Endothelial cell of umbilical vein (primary cell): Measurements from ENCODE around the gene SGPP1. TPM values are rescaled to one million over a fixed set of nuclear protein-coding genes. Genes with fewer than 3 reads are reported as not detected.

Experiments
- BruUV-seq: library from RNA; stranded (reverse); fragments of 400-500 nt; replicated peaks from 2 replicates; lab custom pipeline; 2021; lab: Mats Ljungman, UMichigan
- CTCF ChIA-PET: fragments of 300-600, 350-600 bp; sonication (Branson Sonifier 250); formaldehyde crosslinking; loops from one replicate; lab custom pipeline; 2021; ENCODE audit warnings: antibody characterized with exemption, inconsistent platforms; lab: Charles Lee
- POLR2A ChIA-PET: fragments of 300-600, 350-600 bp; sonication (Branson Sonifier 250); formaldehyde crosslinking; loops from one replicate; lab custom pipeline; 2021; ENCODE audit warnings: antibody characterized with exemption, inconsistent platforms; lab: Charles Lee
- DNase-seq: peaks from one replicate; pipeline ENCODE4 v3.0.0-alpha.2; 2011; ENCODE audit warnings: low read depth, low spot score
- FAIRE-seq: peaks from 2 replicates; lab custom pipeline; 2011; peaks lifted over from hg19 to GRCh38; lab: Jason Lieb, UNC
- H2AFZ ChIP-seq: 2 replicates; pipeline ENCODE4 v1.6.0; 2012; ENCODE audit warnings: low read depth, low read length, control low read depth, inconsistent platforms
- H3K27ac ChIP-seq: 2 replicates; pipeline ENCODE4 v1.5.1; 2011; ENCODE audit warnings: low read depth, mild to moderate bottlenecking, control low read depth, low read length, moderate library complexity; ENCODE audit not compliant: insufficient read depth
- H3K27me3 ChIP-seq, 2 experiments: 2 replicates each; pipeline versions ENCODE4 v1.6.0 to v1.6.1; 2011; ENCODE audit warnings: low read length in 2 of 2, mixed read lengths in 1 of 2; ENCODE audit not compliant: control insufficient read depth in 2 of 2, insufficient read depth in 2 of 2
- H3K36me3 ChIP-seq, 2 experiments: 2 replicates in 1 of 2; 3 replicates in 1 of 2; pipeline ENCODE4 v1.5.1; 2011; ENCODE audit warnings: low read length in 2 of 2, mild to moderate bottlenecking in 1 of 2, moderate library complexity in 1 of 2; ENCODE audit not compliant: control insufficient read depth in 2 of 2, insufficient read depth in 2 of 2; ENCODE audit errors: extremely low read depth in 1 of 2
- H3K4me1 ChIP-seq: 3 replicates; pipeline ENCODE4 v1.5.1; 2011; ENCODE audit warnings: mild to moderate bottlenecking, low read length; ENCODE audit not compliant: control insufficient read depth, insufficient read depth; ENCODE audit errors: extremely low read depth
- H3K4me2 ChIP-seq: 2 replicates; pipeline ENCODE4 v1.6.1; 2011; ENCODE audit warnings: low read length, control low read depth, mixed read lengths; ENCODE audit not compliant: insufficient read depth
- H3K4me3 ChIP-seq, 3 experiments: fragments of 200-600 bp in 1 of 3; sonication (generic), shearing (Covaris generic) in 1 of 3; replicated peaks in 1 of 3; 2 replicates each; pipeline ENCODE4 v1.5.1; 2011 to 2016; ENCODE audit warnings: control low read depth in 3 of 3, low read length in 3 of 3, mild to moderate bottlenecking in 2 of 3, inconsistent platforms in 1 of 3, low read depth in 1 of 3, moderate library complexity in 1 of 3; ENCODE audit not compliant: insufficient read depth in 1 of 3
- H3K79me2 ChIP-seq: 2 replicates; pipeline ENCODE4 v1.6.0; 2012; ENCODE audit warnings: low read length, inconsistent platforms; ENCODE audit not compliant: control insufficient read depth, insufficient read depth
- H3K9ac ChIP-seq: replicated peaks from 2 replicates; pipeline ENCODE3; 2011; ENCODE audit warnings: low read length, control low read depth; ENCODE audit not compliant: insufficient read depth; ENCODE audit errors: extremely low read depth
- H3K9me1 ChIP-seq: replicated peaks from 3 replicates; pipeline ENCODE4 v1.6.0; 2011; ENCODE audit warnings: mild to moderate bottlenecking, low read length; ENCODE audit not compliant: control insufficient read depth, insufficient read depth; ENCODE audit errors: extremely low read depth
- H3K9me3 ChIP-seq: replicated peaks from 2 replicates; pipeline ENCODE4 v1.5.1; 2012; ENCODE audit warnings: low read length, inconsistent platforms; ENCODE audit not compliant: control insufficient read depth, insufficient read depth
- H4K20me1 ChIP-seq: replicated peaks from 2 replicates; pipeline ENCODE3; 2011; ENCODE audit warnings: mild to moderate bottlenecking, low read length; ENCODE audit not compliant: control insufficient read depth, insufficient read depth; ENCODE audit errors: extremely low read depth
- EZH2 ChIP-seq: IDR thresholded peaks from 2 replicates; pipeline ENCODE4 v1.6.1; 2012; ENCODE audit warnings: borderline replicate concordance, low read depth, mild to moderate bottlenecking, moderate library complexity, low read length, inconsistent platforms; ENCODE audit not compliant: severe bottlenecking
- FOS ChIP-seq: IDR thresholded peaks from 2 replicates; pipeline ENCODE4 v1.6.1; 2011; ENCODE audit warnings: mild to moderate bottlenecking, low read length, moderate library complexity, borderline replicate concordance; ENCODE audit not compliant: insufficient read depth
- GATA2 ChIP-seq: IDR thresholded peaks from 2 replicates; pipeline ENCODE4 v1.7.0; 2011; ENCODE audit warnings: low read depth, mild to moderate bottlenecking, moderate library complexity, mixed read lengths, low read length; ENCODE audit not compliant: insufficient read length, insufficient read depth
- JUN ChIP-seq: IDR thresholded peaks from 2 replicates; pipeline ENCODE4 v1.6.1; 2011; ENCODE audit warnings: borderline replicate concordance, low read depth; ENCODE audit not compliant: insufficient read length, insufficient read depth
- MYC ChIP-seq: IDR thresholded peaks from one replicate; pipeline ENCODE4 v1.6.1; 2011; ENCODE audit warnings: mild to moderate bottlenecking, low read depth, low read length
- POLR2A ChIP-seq: IDR thresholded peaks from 2 replicates; pipeline ENCODE4 v1.6.1; 2012; ENCODE audit warnings: low read depth, mild to moderate bottlenecking, control low read depth, low read length
- POLR2AphosphoS5 ChIP-seq: IDR thresholded peaks from 2 replicates; pipeline ENCODE4 v1.6.1; 2012; ENCODE audit warnings: low read depth, mild to moderate bottlenecking, control low read depth, low read length, moderate library complexity; ENCODE audit not compliant: insufficient read depth
- dilution Hi-C: fragments of 300-500 bp; cut with MboI; formaldehyde crosslinking; loops from one replicate; pipeline ENCODE4 v1.15.0; 2019; ENCODE audit warnings: low sequenced_read_pairs; ENCODE audit not compliant: extremely low pct_ligation_motif_present
- intact Hi-C: fragments of 100-400 bp; cut with micrococcal nuclease; formaldehyde crosslinking; loops from one replicate; pipeline ENCODE4 v1.10.0; 2022
- polyA plus RNA-seq, 4 experiments: library from polyadenylated mRNA; depleted of rRNA in 3 of 4; stranded (reverse) in 3 of 4; unstranded in 1 of 4; fragments of >200 nt; gene quantifications; 2 replicates each; pipeline versions ENCODE4 v1.2.1 to v1.2.3, GENCODE V29; 2011 to 2012; ENCODE audit warnings: missing spikeins in 1 of 4
- total RNA-seq: library from RNA; stranded (reverse); gene quantifications from 2 replicates; pipeline ENCODE4 v1.2.3, GENCODE V29; 2021
- TF ChIP-seq, protein P1 (sequence below), 2 donors: IDR thresholded peaks; 1 replicate in 1 of 2; 2 replicates in 1 of 2; pipeline ENCODE4 v1.5.1; 2011; ENCODE audit warnings: low read length in 2 of 2, mild to moderate bottlenecking in 2 of 2, moderate library complexity in 2 of 2, control low read depth in 1 of 2, inconsistent platforms in 1 of 2, low read depth in 1 of 2; ENCODE audit not compliant: insufficient read depth in 1 of 2; ENCODE audit errors: extremely low read depth in 1 of 2
- TF ChIP-seq, protein P2 (sequence below): IDR thresholded peaks from 2 replicates; pipeline ENCODE4 v1.6.1; 2011; ENCODE audit not compliant: insufficient read depth, insufficient read length

Gene SGPP1
- total and polyA plus RNA-seq, 2 donors (not counting 3 experiments of a cell fraction or from before 2014, with no cell fraction given), result 6.2 to 7.9 TPM

DNA sequence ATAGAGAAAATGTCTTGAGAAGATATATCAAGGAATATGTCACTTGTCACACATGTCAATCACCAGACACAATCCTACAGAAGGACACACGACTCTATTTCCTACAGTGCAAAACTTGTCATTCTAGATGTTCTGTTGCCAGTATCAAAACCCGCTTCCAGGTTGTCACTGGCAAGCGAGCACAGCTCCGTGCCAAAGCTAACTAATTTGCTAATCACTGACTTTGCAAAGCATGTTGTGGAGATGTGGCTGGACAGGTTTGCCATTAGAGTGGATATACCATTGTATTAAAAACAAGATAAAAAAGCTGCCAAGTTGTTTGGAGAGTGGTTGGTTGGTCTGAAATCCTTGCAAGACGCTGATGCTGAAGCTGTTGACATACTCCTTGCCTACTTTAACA is 7.9 kb upstream of the SGPP1 start:
- TF ChIP-seq MYC, result no peak
- TF ChIP-seq, protein P1, sequence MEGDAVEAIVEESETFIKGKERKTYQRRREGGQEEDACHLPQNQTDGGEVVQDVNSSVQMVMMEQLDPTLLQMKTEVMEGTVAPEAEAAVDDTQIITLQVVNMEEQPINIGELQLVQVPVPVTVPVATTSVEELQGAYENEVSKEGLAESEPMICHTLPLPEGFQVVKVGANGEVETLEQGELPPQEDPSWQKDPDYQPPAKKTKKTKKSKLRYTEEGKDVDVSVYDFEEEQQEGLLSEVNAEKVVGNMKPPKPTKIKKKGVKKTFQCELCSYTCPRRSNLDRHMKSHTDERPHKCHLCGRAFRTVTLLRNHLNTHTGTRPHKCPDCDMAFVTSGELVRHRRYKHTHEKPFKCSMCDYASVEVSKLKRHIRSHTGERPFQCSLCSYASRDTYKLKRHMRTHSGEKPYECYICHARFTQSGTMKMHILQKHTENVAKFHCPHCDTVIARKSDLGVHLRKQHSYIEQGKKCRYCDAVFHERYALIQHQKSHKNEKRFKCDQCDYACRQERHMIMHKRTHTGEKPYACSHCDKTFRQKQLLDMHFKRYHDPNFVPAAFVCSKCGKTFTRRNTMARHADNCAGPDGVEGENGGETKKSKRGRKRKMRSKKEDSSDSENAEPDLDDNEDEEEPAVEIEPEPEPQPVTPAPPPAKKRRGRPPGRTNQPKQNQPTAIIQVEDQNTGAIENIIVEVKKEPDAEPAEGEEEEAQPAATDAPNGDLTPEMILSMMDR (IDR thresholded peaks at IDR 0.05; ENCODE audit: extremely low read depth in 1 of 2, insufficient read depth in 1 of 2, low read depth in 1 of 2, low read length in 2 of 2), result no peak
- no peak for TF ChIP-seq FOS
- no peak for TF ChIP-seq JUN
- no peak for TF ChIP-seq GATA2
- TF ChIP-seq POLR2A, result no peak
- TF ChIP-seq POLR2AphosphoS5, result no peak
- TF ChIP-seq, protein P2, sequence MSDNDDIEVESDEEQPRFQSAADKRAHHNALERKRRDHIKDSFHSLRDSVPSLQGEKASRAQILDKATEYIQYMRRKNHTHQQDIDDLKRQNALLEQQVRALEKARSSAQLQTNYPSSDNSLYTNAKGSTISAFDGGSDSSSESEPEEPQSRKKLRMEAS, result no peak
- TF ChIP-seq EZH2, result no peak
- no peak overlapping the region for H3K4me3 ChIP-seq
- no peaks in the 10 kb centered on the region for H3K36me3 ChIP-seq
- H2AFZ ChIP-seq, result no peak overlapping the region
- no peak overlapping the region for H3K27ac ChIP-seq
- no TSS peak for BruUV-seq
- H3K9ac ChIP-seq, result no peak overlapping the region
- intact Hi-C loops (no loop called here), dilution Hi-C loops (no loop called here)
- FAIRE-seq (no peak), DNase-seq (no peak)
- peaks cover 0 to 6% of the 10 kb centered on the region in 2 experiments for H3K27me3 ChIP-seq
- no peaks in the 10 kb centered on the region for H3K9me1 ChIP-seq
- no peaks in the 10 kb centered on the region for H3K4me1 ChIP-seq
- H3K9me3 ChIP-seq, result no peaks in the 10 kb centered on the region
- H3K79me2 ChIP-seq, result no peaks in the 10 kb centered on the region
- no peaks in the 10 kb centered on the region for H4K20me1 ChIP-seq
- ChIA-PET CTCF (no interaction called here), POLR2A (no interaction called here)
- H3K4me2 ChIP-seq, result no peak overlapping the region
